OCI-LY1 (cell line): ENCODE data around the gene LRRC72.

ENCODE experiments used
- H2AFZ ChIP-seq: fragments of 200-600 bp; sonication (generic), shearing (Covaris generic); 2 replicates; pipeline ENCODE4 v1.6.0; 2014; ENCODE audit warnings: antibody characterized with exemption, mild to moderate bottlenecking, low read length
- H3F3A ChIP-seq: fragments of 200-600 bp; sonication (generic), shearing (Covaris generic); 2 replicates; pipeline ENCODE4 v1.6.0; 2014; ENCODE audit warnings: mild to moderate bottlenecking, antibody characterized with exemption, low read length, moderate library complexity; ENCODE audit not compliant: insufficient read depth
- H3K27ac ChIP-seq: fragments of 200-600 bp; sonication (generic); 2 replicates; pipeline ENCODE4 v1.5.1; 2014; ENCODE audit warnings: low read length, mixed run types, mild to moderate bottlenecking, low read depth; ENCODE audit not compliant: poor library complexity, severe bottlenecking
- H3K27me3 ChIP-seq: fragments of 200-600 bp; sonication (generic); 2 replicates; pipeline ENCODE4 v1.6.0; 2014; ENCODE audit warnings: antibody characterized with exemption, mild to moderate bottlenecking, low read length, moderate library complexity; ENCODE audit not compliant: insufficient read depth
- H3K36me3 ChIP-seq: fragments of 200-600 bp; sonication (generic); 2 replicates; pipeline ENCODE4 v1.6.1; 2014; ENCODE audit warnings: mild to moderate bottlenecking, antibody characterized with exemption, low read length, moderate library complexity, mixed read lengths; ENCODE audit not compliant: insufficient read depth
- H3K4me1 ChIP-seq: fragments of 200-600 bp; sonication (generic); 2 replicates; pipeline ENCODE4 v1.5.1; 2014; ENCODE audit warnings: mild to moderate bottlenecking, low read length, moderate library complexity; ENCODE audit not compliant: insufficient read depth, severe bottlenecking
- H3K4me2 ChIP-seq: fragments of 200-600 bp; sonication (generic), shearing (Covaris generic); 2 replicates; pipeline ENCODE4 v1.6.1; 2014; ENCODE audit warnings: low read length
- H3K4me3 ChIP-seq: fragments of 200-600 bp; sonication (generic); 2 replicates; pipeline ENCODE4 v1.5.1; 2014; ENCODE audit warnings: low read length, low read depth, mild to moderate bottlenecking, mixed read lengths; ENCODE audit not compliant: poor library complexity, severe bottlenecking
- H3K79me2 ChIP-seq: fragments of 200-600 bp; shearing (Covaris generic); 2 replicates; pipeline ENCODE4 v1.6.1; 2016; ENCODE audit warnings: mixed run types, low read length, mixed read lengths; ENCODE audit not compliant: insufficient read depth
- H3K9ac ChIP-seq: fragments of 200-600 bp; sonication (generic), shearing (Covaris generic); 2 replicates; pipeline ENCODE4 v1.6.1; 2014; ENCODE audit warnings: mild to moderate bottlenecking, low read length, mixed read lengths
- H3K9me2 ChIP-seq: fragments of 200-600 bp; sonication (generic), shearing (Covaris generic); 2 replicates; pipeline ENCODE4 v1.6.1; 2014; ENCODE audit warnings: low read depth, mild to moderate bottlenecking, low read length, mixed read lengths
- H3K9me3 ChIP-seq: fragments of 200-600 bp; shearing (Covaris generic); 2 replicates; pipeline ENCODE4 v1.6.1; 2014; ENCODE audit warnings: low read length, mixed read lengths
- H4K20me1 ChIP-seq: fragments of 200-600 bp; sonication (generic), shearing (Covaris generic); 2 replicates; pipeline ENCODE4 v1.6.0; 2016; ENCODE audit warnings: mild to moderate bottlenecking, low read length; ENCODE audit not compliant: insufficient read depth
- EZH2 ChIP-seq: fragments of 200-600 bp; sonication (generic), shearing (Covaris generic); IDR thresholded peaks from 2 replicates; pipeline ENCODE4 v1.8.0; 2017; ENCODE audit warnings: borderline replicate concordance, mixed run types, mild to moderate bottlenecking, antibody characterized with exemption, low read length, moderate library complexity, mixed read lengths
- TF ChIP-seq, protein P1 (sequence below): fragments of 200-600 bp; sonication (generic), shearing (Covaris generic); IDR thresholded peaks from 2 replicates; pipeline ENCODE4 v1.5.1; 2017; ENCODE audit warnings: mild to moderate bottlenecking, antibody characterized with exemption, low read length, moderate library complexity, mixed read lengths

The LRRC72 gene

GRCh38 chr7:16493266-16493665 is 33.4 kb upstream of the LRRC72 start:
- Histone ChIP-seq H3F3A (no peaks in the 10 kb centered on the region), H3K4me3 (no peak overlapping the region), H3K9me3 (no peaks in the 10 kb centered on the region), H4K20me1 (no peaks in the 10 kb centered on the region), H3K4me1 (no peaks in the 10 kb centered on the region), H3K9ac (no peak overlapping the region), H3K36me3 (no peaks in the 10 kb centered on the region), H3K4me2 (no peak overlapping the region), H3K27me3 (no peaks in the 10 kb centered on the region), H3K9me2 (no peaks in the 10 kb centered on the region; the same call in 1 of the 2 replicates), H3K27ac (no peak overlapping the region), H2AFZ (no peak overlapping the region), H3K79me2 (no peaks in the 10 kb centered on the region)
- TF ChIP-seq, protein P1, sequence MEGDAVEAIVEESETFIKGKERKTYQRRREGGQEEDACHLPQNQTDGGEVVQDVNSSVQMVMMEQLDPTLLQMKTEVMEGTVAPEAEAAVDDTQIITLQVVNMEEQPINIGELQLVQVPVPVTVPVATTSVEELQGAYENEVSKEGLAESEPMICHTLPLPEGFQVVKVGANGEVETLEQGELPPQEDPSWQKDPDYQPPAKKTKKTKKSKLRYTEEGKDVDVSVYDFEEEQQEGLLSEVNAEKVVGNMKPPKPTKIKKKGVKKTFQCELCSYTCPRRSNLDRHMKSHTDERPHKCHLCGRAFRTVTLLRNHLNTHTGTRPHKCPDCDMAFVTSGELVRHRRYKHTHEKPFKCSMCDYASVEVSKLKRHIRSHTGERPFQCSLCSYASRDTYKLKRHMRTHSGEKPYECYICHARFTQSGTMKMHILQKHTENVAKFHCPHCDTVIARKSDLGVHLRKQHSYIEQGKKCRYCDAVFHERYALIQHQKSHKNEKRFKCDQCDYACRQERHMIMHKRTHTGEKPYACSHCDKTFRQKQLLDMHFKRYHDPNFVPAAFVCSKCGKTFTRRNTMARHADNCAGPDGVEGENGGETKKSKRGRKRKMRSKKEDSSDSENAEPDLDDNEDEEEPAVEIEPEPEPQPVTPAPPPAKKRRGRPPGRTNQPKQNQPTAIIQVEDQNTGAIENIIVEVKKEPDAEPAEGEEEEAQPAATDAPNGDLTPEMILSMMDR: no peak
- no peak for TF ChIP-seq EZH2

GRCh38 chr7:16494551-16494950 is 32.1 kb upstream of the LRRC72 start:
- TF ChIP-seq, protein P1: no peak
- no peak for TF ChIP-seq EZH2
- no peaks in the 10 kb centered on the region for H3K9me3 ChIP-seq

GRCh38 chr7:16494955-16495719 is 31.5 kb upstream of the LRRC72 start:
- Histone ChIP-seq H3K36me3 (no peaks in the 10 kb centered on the region), H3K79me2 (no peaks in the 10 kb centered on the region), H3K27ac (no peak overlapping the region), H3K4me1 (no peaks in the 10 kb centered on the region), H3K9ac (no peak overlapping the region), H4K20me1 (no peaks in the 10 kb centered on the region), H3F3A (no peaks in the 10 kb centered on the region), H3K4me2 (no peak overlapping the region), H3K27me3 (no peaks in the 10 kb centered on the region), H2AFZ (no peak overlapping the region), H3K9me3 (no peaks in the 10 kb centered on the region), H3K9me2 (no peaks in the 10 kb centered on the region; the same call in 1 of the 2 replicates), H3K4me3 (no peak overlapping the region)
- TF ChIP-seq, protein P1: no peak
- no peak for TF ChIP-seq EZH2

More at GRCh38 chr7:16494551-16494950, 32.1 kb upstream of the LRRC72 start:
- Histone ChIP-seq H3K36me3 (no peaks in the 10 kb centered on the region), H3F3A (no peaks in the 10 kb centered on the region), H3K9me2 (no peaks in the 10 kb centered on the region; the same call in 1 of the 2 replicates), H3K27me3 (no peaks in the 10 kb centered on the region), H3K4me2 (no peak overlapping the region), H4K20me1 (no peaks in the 10 kb centered on the region), H3K79me2 (no peaks in the 10 kb centered on the region), H3K9ac (no peak overlapping the region), H3K27ac (no peak overlapping the region), H2AFZ (no peak overlapping the region), H3K4me3 (no peak overlapping the region), H3K4me1 (no peaks in the 10 kb centered on the region)
